Erythroblast (primary cell): ENCODE data around the gene TEAD1.

Source experiments
- DNase-seq, 2 experiments: peaks; one replicate each; lab custom pipeline; 2025; lab: John Stamatoyannopoulos, UW
- GATA1 ChIP-seq: IDR thresholded peaks from 2 replicates; pipeline ENCODE4 v1.6.1; 2011; ENCODE audit warnings: low read depth, mild to moderate bottlenecking, control low read depth, low read length, moderate library complexity
- POLR2A ChIP-seq: IDR thresholded peaks from 2 replicates; pipeline ENCODE4 v1.6.1; 2011; ENCODE audit warnings: mild to moderate bottlenecking, low read length

The TEAD1 gene

GRCh38 chr11:12768726-12769673, 94.8 kb downstream of the TEAD1 start:
- TF ChIP-seq GATA1 (no peak), POLR2A (no peak)
- peak in 1 of 2 experiments; percentile 4 for DNase-seq

- TF ChIP-seq POLR2A (no peak), GATA1 (no peak)
- DNase-seq: no peak
Observed at GRCh38 chr11:12769834-12770345, 95.7 kb downstream of the TEAD1 start.

GRCh38 chr11:12770435-12770834, 96.2 kb downstream of the TEAD1 start:
- DNase-seq: no peak
- no peak for TF ChIP-seq POLR2A
- no peak for TF ChIP-seq GATA1

- TF ChIP-seq GATA1 (no peak), POLR2A (no peak)
- no peak for DNase-seq
Observed at GRCh38 chr11:12770966-12771597, 96.9 kb downstream of the TEAD1 start.

- TF ChIP-seq GATA1: no peak
- no peak for TF ChIP-seq POLR2A
- DNase-seq: no peak
Observed at GRCh38 chr11:12771875-12772274, 97.7 kb downstream of the TEAD1 start.

GRCh38 chr11:12772324-12772723, 98.1 kb downstream of the TEAD1 start:
- no peak for TF ChIP-seq GATA1
- TF ChIP-seq POLR2A: no peak
- no peak for DNase-seq

- no peak for DNase-seq
- no peak for TF ChIP-seq POLR2A
- no peak for TF ChIP-seq GATA1
Observed at GRCh38 chr11:12773591-12773990, 99.4 kb downstream of the TEAD1 start.

GRCh38 chr11:12775955-12776354, 101.7 kb downstream of the TEAD1 start:
- DNase-seq: no peak
- no peak for TF ChIP-seq GATA1
- TF ChIP-seq POLR2A: no peak

- no peak for DNase-seq
- TF ChIP-seq POLR2A (no peak), GATA1 (no peak)
Observed at GRCh38 chr11:12777208-12777874, 103.1 kb downstream of the TEAD1 start.

- DNase-seq: no peak
- TF ChIP-seq POLR2A (no peak), GATA1 (no peak)
Observed at GRCh38 chr11:12778240-12778905, 104.2 kb downstream of the TEAD1 start.

- no peak for TF ChIP-seq POLR2A
- no peak for TF ChIP-seq GATA1
- no peak for DNase-seq
Observed at GRCh38 chr11:12783765-12784164, 109.5 kb downstream of the TEAD1 start.

GRCh38 chr11:12784445-12784844, 110.2 kb downstream of the TEAD1 start:
- DNase-seq: no peak
- TF ChIP-seq POLR2A (no peak), GATA1 (no peak)

GRCh38 chr11:12784987-12785386, 110.8 kb downstream of the TEAD1 start:
- no peak for DNase-seq
- TF ChIP-seq GATA1: no peak
- no peak for TF ChIP-seq POLR2A
